GM11168 (cell line): Measurements from ENCODE around the gene TRAF4.
"Not testable (repeated sequence)": the region's sequence is repeated elsewhere in the genome, so short reads cannot be mapped to it uniquely, and the experiment has no call there.

ENCODE experiments used
- in situ Hi-C: fragments of 300-500 bp; cut with MboI; formaldehyde crosslinking; loops from one replicate; pipeline ENCODE4 v1.12.0; 2022; ENCODE audit warnings: low sequenced_read_pairs; ENCODE audit not compliant: unreplicated experiment

The TRAF4 gene

DNA sequence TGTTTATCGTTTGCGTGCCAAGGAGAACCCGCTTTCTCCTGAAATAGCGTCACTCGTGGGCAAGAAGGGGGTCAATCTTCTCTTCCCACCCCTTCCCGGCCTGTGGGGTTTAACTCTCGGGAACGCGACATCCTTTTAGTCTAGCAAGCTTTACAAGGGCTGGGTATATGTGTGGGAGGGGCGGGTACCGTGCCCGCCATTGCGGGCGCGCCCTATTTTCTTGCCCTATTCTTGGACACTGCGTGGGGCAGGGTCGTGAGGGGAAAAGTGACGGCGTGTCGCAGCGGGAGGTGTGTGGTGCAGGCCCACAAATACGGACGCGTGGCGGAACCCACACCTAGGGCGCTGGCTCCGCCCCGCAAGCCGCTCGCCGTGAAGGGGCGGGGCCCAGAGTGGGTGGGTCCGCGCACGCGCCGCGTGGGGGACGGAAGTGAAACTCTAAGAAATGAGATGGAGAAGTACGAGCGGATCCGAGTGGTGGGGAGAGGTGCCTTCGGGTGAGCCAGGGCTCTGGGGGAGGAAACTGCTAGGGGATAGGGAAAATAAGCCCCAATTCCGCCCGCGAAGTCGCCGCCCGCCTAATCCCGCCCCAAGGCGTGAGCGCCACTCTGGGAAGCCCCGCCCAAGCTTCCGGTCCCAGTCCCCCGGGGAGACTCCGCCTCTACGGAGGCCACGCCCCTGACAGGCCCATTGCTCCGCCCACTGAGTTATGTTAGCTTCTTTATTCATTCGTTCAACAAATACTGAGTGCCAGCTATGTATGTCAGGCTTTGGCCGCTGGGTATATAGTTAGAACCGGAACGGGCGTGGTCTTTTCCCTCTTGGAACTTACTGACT lies 15.2 kb upstream of the TRAF4 start, which contains the start of gene NEK8:
NEK8 (plus strand) TSS at position 425 of the 837 bp plus-strand sequence; CDS start at position 451, 26 bp downstream.
- in situ Hi-C loops: no loop called here

- in situ Hi-C loops: no loop called here
These were observed 13.9 kb upstream of the TRAF4 start for GRCh38 chr17:28729950-28730330.

DNA sequence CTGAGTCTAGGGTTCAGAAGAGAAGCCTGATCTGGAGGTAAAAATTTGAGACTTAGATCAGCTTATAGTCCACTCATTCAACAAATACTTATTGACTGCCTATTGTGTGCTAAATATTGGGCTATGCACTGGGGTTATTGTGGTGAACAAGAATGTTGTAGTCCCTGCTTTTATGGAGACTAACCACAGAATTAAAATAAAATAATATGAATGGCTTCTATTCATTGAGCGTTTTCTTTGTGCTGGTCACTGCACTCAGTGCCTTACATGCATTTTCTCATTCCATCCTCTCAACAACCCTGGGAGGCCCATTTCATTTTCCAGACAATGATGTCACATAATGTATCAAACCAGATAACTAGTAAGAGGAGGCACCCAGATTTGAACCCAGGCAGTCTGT lies 10.5 kb upstream of the TRAF4 start:
- in situ Hi-C loops: no loop called here

- in situ Hi-C loops: no loop called here
These were observed 9.0 kb upstream of the TRAF4 start for GRCh38 chr17:28734712-28735241.

- in situ Hi-C loops: no loop called here
These were observed 8.5 kb upstream of the TRAF4 start for GRCh38 chr17:28735242-28735722.

GRCh38 chr17:28735913-28736769 lies 7.7 kb upstream of the TRAF4 start:
- in situ Hi-C loops: not testable (repeated sequence)

DNA sequence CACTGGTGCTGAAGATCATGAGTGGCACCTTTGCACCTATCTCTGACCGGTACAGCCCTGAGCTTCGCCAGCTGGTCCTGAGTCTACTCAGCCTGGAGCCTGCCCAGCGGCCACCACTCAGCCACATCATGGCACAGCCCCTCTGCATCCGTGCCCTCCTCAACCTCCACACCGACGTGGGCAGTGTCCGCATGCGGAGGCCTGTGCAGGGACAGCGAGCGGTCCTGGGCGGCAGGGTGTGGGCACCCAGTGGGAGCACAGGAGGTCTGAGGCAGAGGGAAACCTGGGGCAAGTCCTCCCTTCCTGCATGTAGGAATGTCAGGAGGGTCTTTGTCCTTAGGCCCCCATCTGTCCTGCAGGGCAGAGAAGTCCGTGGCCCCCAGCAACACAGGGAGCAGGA lies 6.5 kb upstream of the TRAF4 start:
- in situ Hi-C loops: no loop called here

- in situ Hi-C loops: no loop called here
These were observed 5.8 kb upstream of the TRAF4 start for GRCh38 chr17:28737770-28738679.

DNA sequence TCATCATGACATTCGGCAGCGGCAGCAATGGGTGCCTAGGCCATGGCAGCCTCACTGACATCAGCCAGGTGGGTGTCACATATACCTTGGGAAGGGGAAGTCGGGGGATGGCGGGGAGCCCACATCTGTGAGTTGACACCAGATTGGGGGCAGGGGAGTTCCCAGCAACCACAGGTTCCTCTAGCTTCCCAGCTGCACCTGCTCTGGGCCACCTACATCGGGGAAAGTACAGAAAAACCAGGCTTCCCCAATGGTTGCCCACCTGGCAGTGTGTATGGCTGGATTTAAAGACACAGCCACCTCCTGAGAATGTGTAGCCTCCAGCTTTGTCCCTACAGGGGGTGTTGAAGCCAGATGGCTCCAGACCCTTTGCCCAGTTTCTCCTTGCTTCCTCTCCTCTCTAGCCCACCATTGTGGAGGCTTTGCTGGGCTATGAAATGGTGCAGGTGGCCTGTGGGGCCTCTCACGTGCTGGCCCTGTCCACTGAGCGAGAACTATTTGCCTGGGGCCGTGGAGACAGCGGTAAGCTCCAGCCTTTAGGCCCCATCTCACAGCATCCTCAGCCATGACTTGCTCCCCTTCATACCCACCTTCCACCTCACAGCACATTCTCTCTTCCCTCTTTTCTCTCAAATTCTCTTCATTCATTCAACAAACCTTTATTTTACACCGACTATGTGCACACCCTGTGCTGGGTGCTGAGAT lies 5.0 kb upstream of the TRAF4 start:
- in situ Hi-C loops: no loop called here

GRCh38 chr17:28740406-28741357 lies 3.1 kb upstream of the TRAF4 start:
- in situ Hi-C loops: no loop called here

GRCh38 chr17:28741358-28742349 lies 2.2 kb upstream of the TRAF4 start:
- in situ Hi-C loops: no loop called here

GRCh38 chr17:28744104-28744971 lies 527 bp downstream of the TRAF4 start:
- in situ Hi-C loops: no loop called here

GRCh38 chr17:28744972-28745785 lies 1.4 kb downstream of the TRAF4 start:
- in situ Hi-C loops: no loop called here

DNA sequence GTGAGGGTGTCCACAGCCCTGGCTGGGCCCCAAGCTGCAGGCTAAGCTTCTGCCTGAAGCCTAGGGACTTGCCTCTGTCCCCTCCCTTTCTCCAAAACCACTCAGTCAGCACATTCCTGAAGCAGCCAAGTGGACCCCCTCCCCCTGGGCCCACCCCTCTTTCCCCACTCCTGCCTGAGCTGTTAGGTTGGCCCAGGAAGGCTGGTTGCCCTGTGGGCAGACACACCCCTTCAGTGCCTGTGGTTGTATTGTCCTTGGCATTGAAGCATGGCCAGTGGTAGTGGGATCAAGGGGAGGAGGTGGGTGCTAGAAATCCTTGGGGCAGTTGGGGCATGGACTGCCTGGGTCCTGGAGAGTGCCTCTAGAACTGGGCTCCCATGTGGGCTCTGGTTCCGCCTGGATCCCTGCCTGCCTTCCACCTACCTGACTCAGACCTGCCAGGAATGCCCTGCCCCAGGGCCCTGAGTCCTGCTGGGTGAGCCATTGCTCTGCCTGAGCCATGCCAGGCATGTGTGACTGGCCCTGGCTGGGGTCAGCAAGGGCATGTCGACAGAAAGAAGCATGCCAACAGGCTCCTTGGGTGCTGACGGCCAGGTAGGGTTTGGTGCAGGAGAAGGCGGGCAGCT lies 2.1 kb downstream of the TRAF4 start:
- in situ Hi-C loops: no loop called here

- in situ Hi-C loops: no loop called here
These were observed 2.8 kb downstream of the TRAF4 start for GRCh38 chr17:28746611-28747050.
